ENCODE results near the gene CORO2B.

GRCh38 chr15:68693071-68693470 is 114.3 kb downstream of the CORO2B start:
- no peak for TF ChIP-seq CTCF (conservative IDR thresholded peaks at IDR 0.05; ENCODE audit: low read depth, low read length)
- no peak for TF ChIP-seq RAD21 (IDR thresholded peaks at IDR 0.05; ENCODE audit: low read length)
- no peak for TF ChIP-seq MAFK (IDR thresholded peaks at IDR 0.05; ENCODE audit: low read depth, low read length)
- no peak for TF ChIP-seq POLR2A (IDR thresholded peaks at IDR 0.05; ENCODE audit: low read depth, low read length)
- no peak for TF ChIP-seq ELK1 (IDR thresholded peaks at IDR 0.05; ENCODE audit: borderline replicate concordance, low read depth, low read length)
- TF ChIP-seq MXI1 (IDR thresholded peaks at IDR 0.05; ENCODE audit: borderline replicate concordance, low read depth, low read length), result no peak
- TF ChIP-seq BHLHE40 (IDR thresholded peaks at IDR 0.05; ENCODE audit: low read depth, low read length), result no peak
- no peak for TF ChIP-seq USF2 (IDR thresholded peaks at IDR 0.05; ENCODE audit: low read depth, low read length)
- TF ChIP-seq RCOR1 (IDR thresholded peaks at IDR 0.05; ENCODE audit: insufficient replicate concordance, low read length), result no peak
- TF ChIP-seq RFX5 (IDR thresholded peaks at IDR 0.05; ENCODE audit: low read depth, low read length), result no peak
- TF ChIP-seq SMC3 (IDR thresholded peaks at IDR 0.05; ENCODE audit: low read depth, low read length), result no peak
- no peak for TF ChIP-seq CEBPB (IDR thresholded peaks at IDR 0.05; ENCODE audit: low read depth, low read length)
- no peak for TF ChIP-seq FOS (IDR thresholded peaks at IDR 0.05; ENCODE audit: low read depth, low read length)
- TF ChIP-seq MAZ (IDR thresholded peaks at IDR 0.05; ENCODE audit: borderline replicate concordance, low read depth, low read length), result no peak
